ENCODE results near the gene GNPAT. TPM values are rescaled to one million over a fixed set of nuclear protein-coding genes. Genes with fewer than 3 reads are reported as not detected.

GNPAT gene
- total RNA-seq, 2 experiments from 2014 or later, result 44.6 to 45.2 TPM

DNA sequence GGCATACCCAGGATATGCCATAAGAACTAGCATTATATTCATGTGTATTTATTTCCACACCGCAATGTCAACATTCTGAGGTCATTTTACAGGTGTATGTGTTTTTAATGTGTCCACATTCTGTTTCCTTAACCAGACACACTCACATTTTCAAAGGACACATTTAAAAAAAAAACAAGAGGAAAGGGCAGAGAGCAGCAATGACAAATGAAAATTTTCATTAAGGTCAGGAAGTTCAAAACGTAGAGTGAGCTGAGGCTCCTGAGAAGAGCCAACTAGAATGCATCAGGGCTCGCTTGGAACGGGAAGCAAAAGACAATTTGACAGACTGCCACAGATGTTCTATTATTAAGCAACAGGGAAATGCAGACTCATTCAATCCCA lies 4.8 kb upstream of the GNPAT start:
- H3K4me3 Mint-ChIP-seq, result no peak overlapping the region
- no peak for DNase-seq
- no peak overlapping the region for H3K27ac Mint-ChIP-seq
- no peaks in the 10 kb centered on the region for H3K27me3 Mint-ChIP-seq
- H3K36me3 Mint-ChIP-seq (ENCODE audit: low read depth), result peaks cover 51% of the 10 kb centered on the region
- peaks cover 32% of the 10 kb centered on the region for H3K4me1 Mint-ChIP-seq
- ChIA-PET POLR2A (interaction anchor here (1.0 kb wide), 1 partner anchor 102 kb away, joined by 3 read pairs; the partner anchor contains the start of genes EXOC8 and SPRTN), CTCF (no interaction called here)
- no peaks in the 10 kb centered on the region for H3K9me3 Mint-ChIP-seq

GRCh38 chr1:231236938-231237337 lies 4.1 kb upstream of the GNPAT start:
- Mint-ChIP-seq H3K9me3 (no peaks in the 10 kb centered on the region), H3K4me1 (peaks cover 34% of the 10 kb centered on the region), H3K27me3 (no peaks in the 10 kb centered on the region), H3K36me3 (ENCODE audit: low read depth) (peaks cover 47% of the 10 kb centered on the region), H3K4me3 (no peak overlapping the region), H3K27ac (no peak overlapping the region)
- ChIA-PET CTCF (no interaction called here), POLR2A (interaction anchor here (1.0 kb wide), 1 partner anchor 101 kb away, joined by 3 read pairs; the partner anchor contains the start of genes EXOC8 and SPRTN)
- no peak for DNase-seq

- Mint-ChIP-seq H3K4me1 (peaks cover 45% of the 10 kb centered on the region), H3K27ac (no peak overlapping the region), H3K36me3 (ENCODE audit: low read depth) (peaks cover 42% of the 10 kb centered on the region), H3K9me3 (no peaks in the 10 kb centered on the region), H3K27me3 (no peaks in the 10 kb centered on the region), H3K4me3 (no peak overlapping the region)
- no peak for DNase-seq
- ChIA-PET CTCF (no interaction called here), POLR2A (no interaction called here)
Observed at GRCh38 chr1:231238298-231238697, 2.7 kb upstream of the GNPAT start.

- ChIA-PET POLR2A (interaction anchor here (0.9 to 1.1 kb wide), 3 partner anchors 25 to 99 kb away, joined by 3 to 6 read pairs (median 3); partner anchors contain the start of genes EXOC8 and SPRTN), CTCF (interaction anchor here (1.0 to 1.9 kb wide), 3 partner anchors 94 to 363 kb away, joined by 3 to 9 read pairs (median 3); partner anchors contain the start of genes EXOC8 and SPRTN)
- H3K27me3 Mint-ChIP-seq, result no peaks in the 10 kb centered on the region
- H3K9me3 Mint-ChIP-seq, result no peaks in the 10 kb centered on the region
- H3K27ac Mint-ChIP-seq, result peak overlapping the region; percentile 83
- H3K4me3 Mint-ChIP-seq, result peak overlapping the region; percentile 85
- peaks cover 52% of the 10 kb centered on the region for H3K4me1 Mint-ChIP-seq
- peaks cover 49% of the 10 kb centered on the region for H3K36me3 Mint-ChIP-seq (ENCODE audit: low read depth)
- no peak for DNase-seq
Observed at GRCh38 chr1:231240531-231240882, 505 bp upstream of the GNPAT start.

GRCh38 chr1:231241750-231242149 lies 738 bp downstream of the GNPAT start:
- DNase-seq, result peak; percentile 18
- ChIA-PET POLR2A (interaction anchor here (0.7 to 2.1 kb wide), 14 partner anchors 9 to 371 kb away, joined by 3 to 36 read pairs (median 4); partner anchors contain the start of genes EGLN1, EXOC8, FAM89A and SPRTN), CTCF (interaction anchor here (0.6 to 2.1 kb wide), 6 partner anchors 8 to 599 kb away, joined by 3 to 6 read pairs (median 4); partner anchors contain the start of genes EXOC8 and SPRTN)
- Mint-ChIP-seq H3K4me3 (peak overlapping the region; percentile 85), H3K4me1 (peaks cover 46% of the 10 kb centered on the region), H3K27me3 (no peaks in the 10 kb centered on the region), H3K36me3 (ENCODE audit: low read depth) (peaks cover 46% of the 10 kb centered on the region), H3K27ac (peak overlapping the region; percentile 83), H3K9me3 (no peaks in the 10 kb centered on the region)

DNA sequence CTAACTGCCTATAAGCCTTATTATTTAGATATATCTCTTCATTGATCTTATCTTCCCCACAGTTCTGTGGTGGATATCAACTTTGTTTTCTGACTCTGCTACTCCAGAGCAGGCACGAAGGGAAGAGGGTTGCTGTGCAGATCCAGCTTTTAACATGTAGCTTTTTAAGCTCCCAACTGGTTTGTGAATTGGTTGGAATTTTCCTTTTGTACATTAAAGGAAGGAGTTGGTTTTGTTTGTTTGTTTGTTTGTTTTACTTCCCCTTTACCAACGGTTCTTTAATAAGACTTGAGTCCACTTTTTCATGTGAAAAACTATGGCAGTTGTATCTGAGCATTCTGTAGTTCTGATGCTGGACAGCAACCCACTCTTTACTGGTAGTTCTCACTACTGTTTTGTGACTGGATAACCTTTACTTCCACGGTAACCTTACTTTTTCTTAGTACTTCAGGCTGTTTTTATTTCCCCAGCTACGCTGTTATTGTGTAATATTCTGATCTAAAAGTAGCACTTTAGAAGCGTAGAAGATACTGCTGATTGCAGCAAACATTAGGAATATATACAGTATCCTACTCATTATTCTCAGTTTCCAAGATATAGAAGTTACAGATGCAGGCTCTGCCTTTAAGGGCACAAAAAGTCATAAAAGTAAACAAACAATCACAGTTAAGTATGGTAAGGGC lies 1.6 kb downstream of the GNPAT start:
- Mint-ChIP-seq H3K4me3 (peak overlapping the region; percentile 85), H3K9me3 (no peaks in the 10 kb centered on the region), H3K27me3 (no peaks in the 10 kb centered on the region), H3K4me1 (peaks cover 39% of the 10 kb centered on the region), H3K27ac (peak overlapping the region; percentile 83), H3K36me3 (ENCODE audit: low read depth) (peaks cover 45% of the 10 kb centered on the region)
- no peak for DNase-seq
- CTCF ChIA-PET, result interaction anchor here (1.1 to 2.1 kb wide), 4 partner anchors 7 to 95 kb away, joined by 3 to 6 read pairs (median 4); partner anchors contain the start of genes EXOC8 and SPRTN
- POLR2A ChIA-PET, result interaction anchor here (1.2 to 2.1 kb wide), 8 partner anchors 10 to 265 kb away, joined by 4 to 36 read pairs (median 8); partner anchors contain the start of genes EGLN1, EXOC8 and SPRTN

DNA sequence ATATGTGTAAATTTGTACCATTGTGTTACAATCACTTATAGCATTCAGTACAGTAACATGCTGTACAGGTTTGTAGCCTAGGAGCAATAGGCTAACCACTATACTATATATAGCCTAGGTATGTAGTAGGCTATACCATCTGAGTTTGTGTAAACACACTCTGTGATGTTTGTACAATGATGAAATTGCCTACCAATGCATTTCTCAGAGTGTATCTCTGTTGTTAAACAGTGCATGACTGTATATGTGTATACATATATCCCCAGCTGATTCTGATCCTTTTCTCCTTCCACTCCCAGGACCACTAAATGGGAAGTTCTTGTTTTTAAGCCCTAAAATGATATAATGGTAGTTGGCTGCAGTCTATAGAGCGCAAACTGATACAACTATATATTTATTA lies 7.8 kb downstream of the GNPAT start:
- Mint-ChIP-seq H3K27me3 (no peaks in the 10 kb centered on the region), H3K27ac (no peak overlapping the region), H3K4me1 (peaks cover 8% of the 10 kb centered on the region), H3K9me3 (no peaks in the 10 kb centered on the region), H3K4me3 (no peak overlapping the region), H3K36me3 (ENCODE audit: low read depth) (peaks cover 53% of the 10 kb centered on the region)
- CTCF ChIA-PET, result no interaction called here
- POLR2A ChIA-PET, result no interaction called here
- no peak for DNase-seq

- ChIA-PET POLR2A (no interaction called here), CTCF (no interaction called here)
- H3K36me3 Mint-ChIP-seq (ENCODE audit: low read depth), result peaks cover 68% of the 10 kb centered on the region
- H3K27me3 Mint-ChIP-seq, result no peaks in the 10 kb centered on the region
- DNase-seq, result no peak
- H3K9me3 Mint-ChIP-seq, result peaks cover 7% of the 10 kb centered on the region
- H3K27ac Mint-ChIP-seq, result no peak overlapping the region
- H3K4me1 Mint-ChIP-seq, result peaks cover 2% of the 10 kb centered on the region
- no peak overlapping the region for H3K4me3 Mint-ChIP-seq
Observed at GRCh38 chr1:231252336-231252735, 11.3 kb downstream of the GNPAT start.

- Mint-ChIP-seq H3K36me3 (ENCODE audit: low read depth) (peaks cover 91% of the 10 kb centered on the region), H3K27me3 (no peaks in the 10 kb centered on the region), H3K4me1 (no peaks in the 10 kb centered on the region), H3K27ac (no peak overlapping the region), H3K9me3 (peaks cover 25% of the 10 kb centered on the region), H3K4me3 (no peak overlapping the region)
- ChIA-PET POLR2A (no interaction called here), CTCF (interaction anchor here (1.3 kb wide), 1 partner anchor 55 kb away, joined by 3 read pairs; no protein-coding TSS in a partner anchor)
- no peak for DNase-seq
Observed at GRCh38 chr1:231260351-231260750, 19.3 kb downstream of the GNPAT start.

GRCh38 chr1:231264642-231265041 lies 23.6 kb downstream of the GNPAT start:
- no peaks in the 10 kb centered on the region for H3K27me3 Mint-ChIP-seq
- ChIA-PET CTCF (no interaction called here), POLR2A (no interaction called here)
- H3K27ac Mint-ChIP-seq, result no peak overlapping the region
- DNase-seq, result no peak
- peaks cover 78% of the 10 kb centered on the region for H3K36me3 Mint-ChIP-seq (ENCODE audit: low read depth)
- no peak overlapping the region for H3K4me3 Mint-ChIP-seq
- no peaks in the 10 kb centered on the region for H3K4me1 Mint-ChIP-seq
- peaks cover 4% of the 10 kb centered on the region for H3K9me3 Mint-ChIP-seq

- no peaks in the 10 kb centered on the region for H3K9me3 Mint-ChIP-seq
- H3K4me1 Mint-ChIP-seq, result peaks cover 1% of the 10 kb centered on the region
- ChIA-PET CTCF (interaction anchor here (1.5 kb wide), 1 partner anchor 15 kb away, joined by 4 read pairs; no protein-coding TSS in a partner anchor), POLR2A (no interaction called here)
- no peak overlapping the region for H3K4me3 Mint-ChIP-seq
- H3K27ac Mint-ChIP-seq, result no peak overlapping the region
- no peak for DNase-seq
- peaks cover 78% of the 10 kb centered on the region for H3K36me3 Mint-ChIP-seq (ENCODE audit: low read depth)
- no peaks in the 10 kb centered on the region for H3K27me3 Mint-ChIP-seq
Observed at GRCh38 chr1:231265379-231265778, 24.4 kb downstream of the GNPAT start.

DNA sequence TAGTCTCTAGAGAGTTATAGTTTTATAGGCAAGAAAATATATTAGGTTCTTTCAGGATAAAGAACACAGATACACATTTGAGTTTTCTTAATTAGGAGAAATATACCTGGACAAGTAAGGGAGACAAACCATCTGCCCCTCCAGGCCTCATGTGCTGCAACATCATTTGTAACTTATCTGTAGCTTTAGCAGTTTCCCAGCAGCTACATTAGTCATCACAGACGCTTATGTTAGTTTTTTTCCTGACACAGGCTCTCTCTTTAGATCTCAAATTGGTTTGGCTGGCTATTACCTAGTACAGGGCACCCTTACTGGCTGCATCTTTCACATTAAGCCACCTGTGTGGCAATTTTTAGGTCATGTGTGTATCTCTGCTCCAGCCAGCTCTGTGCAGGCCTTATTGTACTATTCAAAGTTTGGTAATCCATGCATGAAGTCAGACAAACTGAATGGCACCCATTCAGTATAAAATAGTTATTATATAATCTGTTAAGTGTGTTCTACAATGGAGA lies 25.9 kb downstream of the GNPAT start:
- Mint-ChIP-seq H3K27ac (no peak overlapping the region), H3K36me3 (ENCODE audit: low read depth) (peaks cover 79% of the 10 kb centered on the region), H3K4me1 (peaks cover 15% of the 10 kb centered on the region), H3K27me3 (no peaks in the 10 kb centered on the region), H3K9me3 (no peaks in the 10 kb centered on the region), H3K4me3 (no peak overlapping the region)
- ChIA-PET POLR2A (interaction anchor here (1.4 kb wide), 1 partner anchor 25 kb away, joined by 3 read pairs; the partner anchor contains the start of gene GNPAT), CTCF (interaction anchor here (1.3 to 1.5 kb wide), 2 partner anchors 11 to 13 kb away, joined by 4 read pairs; no protein-coding TSS in a partner anchor)
- no peak for DNase-seq

GRCh38 chr1:231272173-231272572 lies 31.2 kb downstream of the GNPAT start:
- Mint-ChIP-seq H3K4me3 (no peak overlapping the region), H3K36me3 (ENCODE audit: low read depth) (peaks cover 71% of the 10 kb centered on the region), H3K9me3 (no peaks in the 10 kb centered on the region), H3K4me1 (peaks cover 38% of the 10 kb centered on the region), H3K27me3 (no peaks in the 10 kb centered on the region), H3K27ac (peak overlapping the region; percentile 87)
- CTCF ChIA-PET, result no interaction called here
- no peak for DNase-seq
- POLR2A ChIA-PET, result interaction anchor here (1.0 to 3.4 kb wide), 2 partner anchors 30 to 65 kb away, joined by 3 to 12 read pairs; partner anchors contain the start of gene EXOC8
